CD14-positive monocyte (primary cell): ENCODE measurements around the gene KIF26A. TPM values are rescaled to one million over a fixed set of nuclear protein-coding genes. Genes with fewer than 3 reads are reported as not detected.
A peak's percentile ranks its signal among the peaks of the same experiment; 100 is the strongest.

ENCODE experiments used
- DNase-seq, 3 donors: peaks; one replicate each; pipeline ENCODE4 v3.0.0-alpha.2; 2011 to 2022
- H2AFZ ChIP-seq: 2 replicates; pipeline ENCODE4 v1.6.0; 2012; ENCODE audit warnings: mild to moderate bottlenecking, low read depth, low read length, inconsistent platforms; ENCODE audit not compliant: insufficient read depth, poor library complexity, severe bottlenecking
- H3K27ac ChIP-seq, 2 donors: 1 replicate in 1 of 2; 2 replicates in 1 of 2; pipeline ENCODE4 v1.5.1; 2012 to 2013; ENCODE audit warnings: low read length in 2 of 2, control low read depth in 1 of 2, inconsistent platforms in 1 of 2, low read depth in 1 of 2, mild to moderate bottlenecking in 1 of 2
- H3K27me3 ChIP-seq, 2 donors: one replicate each; pipeline versions ENCODE4 v1.6.0 to v1.6.1; 2011 to 2013; ENCODE audit warnings: low read length in 2 of 2; ENCODE audit not compliant: control insufficient read depth in 2 of 2, insufficient read depth in 2 of 2
- H3K36me3 ChIP-seq, 2 donors: replicated peaks in 1 of 2; 1 replicate in 1 of 2; 2 replicates in 1 of 2; pipeline versions ENCODE4 v1.5.1 to v1.6.1; 2012 to 2013; ENCODE audit warnings: low read length in 2 of 2, control low read depth in 1 of 2, inconsistent platforms in 1 of 2, mild to moderate bottlenecking in 1 of 2; ENCODE audit not compliant: insufficient read depth in 2 of 2, control insufficient read depth in 1 of 2
- H3K4me1 ChIP-seq, 2 donors: 1 replicate in 1 of 2; 2 replicates in 1 of 2; pipeline versions ENCODE4 v1.5.1 to v1.6.1; 2012 to 2013; ENCODE audit warnings: low read length in 2 of 2, control low read depth in 1 of 2, inconsistent platforms in 1 of 2, mild to moderate bottlenecking in 1 of 2, moderate library complexity in 1 of 2; ENCODE audit not compliant: insufficient read depth in 2 of 2, control insufficient read depth in 1 of 2
- H3K4me2 ChIP-seq: replicated peaks from 2 replicates; pipeline ENCODE3; 2012; ENCODE audit warnings: low read length, moderate library complexity, mild to moderate bottlenecking; ENCODE audit not compliant: poor library complexity, severe bottlenecking; ENCODE audit errors: extremely low read depth
- H3K4me3 ChIP-seq, 3 experiments: fragments of 200-600 bp in 1 of 3; sonication (generic) in 1 of 3; replicated peaks in 1 of 3; 1 replicate in 2 of 3; 2 replicates in 1 of 3; pipeline ENCODE4 v1.5.1; 2011 to 2013; ENCODE audit warnings: low read length in 3 of 3, mild to moderate bottlenecking in 3 of 3, control low read depth in 2 of 3, low read depth in 2 of 3, inconsistent platforms in 1 of 3, moderate library complexity in 1 of 3
- H3K79me2 ChIP-seq: 2 replicates; pipeline ENCODE4 v1.6.0; 2012; ENCODE audit warnings: mild to moderate bottlenecking, control low read depth, inconsistent platforms, low read length, moderate library complexity; ENCODE audit not compliant: insufficient read depth
- H3K9ac ChIP-seq: 2 replicates; pipeline ENCODE4 v1.6.0; 2017; ENCODE audit warnings: low read length, mild to moderate bottlenecking; ENCODE audit not compliant: insufficient read depth, poor library complexity, severe bottlenecking
- H3K9me3 ChIP-seq, 2 donors: replicated peaks in 1 of 2; 1 replicate in 1 of 2; 2 replicates in 1 of 2; pipeline versions ENCODE4 v1.5.1 to v1.6.1; 2012 to 2013; ENCODE audit warnings: low read length in 2 of 2, control low read depth in 1 of 2; ENCODE audit not compliant: control insufficient read depth in 1 of 2, insufficient read depth in 1 of 2
- H4K20me1 ChIP-seq: 2 replicates; pipeline ENCODE4 v1.6.0; 2012; ENCODE audit warnings: mild to moderate bottlenecking, low read length, control low read depth, moderate library complexity; ENCODE audit not compliant: insufficient read depth
- H3K27ac Mint-ChIP-seq, 7 donors: one replicate each; pipeline ENCODE4 v1.8.0; 2020; ENCODE audit warnings: mild to moderate bottlenecking in 7 of 7, mixed read lengths in 7 of 7, moderate library complexity in 6 of 7, inconsistent platforms in 2 of 7
- H3K27me3 Mint-ChIP-seq, 3 donors: one replicate each; pipeline ENCODE4 v1.8.0; 2021 to 2022; ENCODE audit warnings: low read depth in 3 of 3, mild to moderate bottlenecking in 3 of 3, mixed read lengths in 3 of 3, moderate library complexity in 3 of 3, inconsistent platforms in 1 of 3
- H3K36me3 Mint-ChIP-seq, 2 donors: one replicate each; pipeline ENCODE4 v1.8.0; 2020; ENCODE audit warnings: mixed read lengths in 2 of 2, inconsistent platforms in 1 of 2, mild to moderate bottlenecking in 1 of 2
- H3K4me1 Mint-ChIP-seq: one replicate; pipeline ENCODE4 v1.8.0; 2020; ENCODE audit warnings: mild to moderate bottlenecking, mixed read lengths
- H3K4me3 Mint-ChIP-seq, 2 donors: one replicate each; pipeline ENCODE4 v1.8.0; 2020; ENCODE audit warnings: mild to moderate bottlenecking in 2 of 2, mixed read lengths in 2 of 2, moderate library complexity in 1 of 2
- H3K9me3 Mint-ChIP-seq, 7 donors: one replicate each; pipeline ENCODE4 v1.8.0; 2020 to 2022; ENCODE audit warnings: mixed read lengths in 7 of 7, mild to moderate bottlenecking in 6 of 7, moderate library complexity in 6 of 7, inconsistent platforms in 2 of 7
- CTCF ChIP-seq: fragments of 200-600 bp; IDR thresholded peaks from one replicate; pipeline ENCODE4 v1.8.0; 2022; ENCODE audit warnings: antibody characterized with exemption, mild to moderate bottlenecking
- WGBS: methylation state at CpG from one replicate; pipeline ENCODE4 v1.1.5; 2013; ENCODE audit warnings: missing lambda C conversion rate; ENCODE audit not compliant: insufficient coverage; 5-methylcytosine and 5-hydroxymethylcytosine counted together
- intact Hi-C, 2 donors: fragments of 100-400 bp; cut with micrococcal nuclease; formaldehyde crosslinking; loops; one replicate each; pipeline versions ENCODE4 v1.15.0 to v1.15.1; 2023
- polyA plus RNA-seq, 3 donors: library from polyadenylated mRNA; depleted of rRNA in 1 of 3; unstranded in 2 of 3; stranded (reverse) in 1 of 3; fragments of 300-500 nt in 2 of 3; fragments of >200 nt in 1 of 3; fragmentation: Illumina TruSeq in 2 of 3; gene quantifications; 1 replicate in 2 of 3; 2 replicates in 1 of 3; pipeline ENCODE4 v1.2.3, GENCODE V29; 2012 to 2021

KIF26A gene
- polyA plus RNA-seq, 3 donors = not detected

DNA sequence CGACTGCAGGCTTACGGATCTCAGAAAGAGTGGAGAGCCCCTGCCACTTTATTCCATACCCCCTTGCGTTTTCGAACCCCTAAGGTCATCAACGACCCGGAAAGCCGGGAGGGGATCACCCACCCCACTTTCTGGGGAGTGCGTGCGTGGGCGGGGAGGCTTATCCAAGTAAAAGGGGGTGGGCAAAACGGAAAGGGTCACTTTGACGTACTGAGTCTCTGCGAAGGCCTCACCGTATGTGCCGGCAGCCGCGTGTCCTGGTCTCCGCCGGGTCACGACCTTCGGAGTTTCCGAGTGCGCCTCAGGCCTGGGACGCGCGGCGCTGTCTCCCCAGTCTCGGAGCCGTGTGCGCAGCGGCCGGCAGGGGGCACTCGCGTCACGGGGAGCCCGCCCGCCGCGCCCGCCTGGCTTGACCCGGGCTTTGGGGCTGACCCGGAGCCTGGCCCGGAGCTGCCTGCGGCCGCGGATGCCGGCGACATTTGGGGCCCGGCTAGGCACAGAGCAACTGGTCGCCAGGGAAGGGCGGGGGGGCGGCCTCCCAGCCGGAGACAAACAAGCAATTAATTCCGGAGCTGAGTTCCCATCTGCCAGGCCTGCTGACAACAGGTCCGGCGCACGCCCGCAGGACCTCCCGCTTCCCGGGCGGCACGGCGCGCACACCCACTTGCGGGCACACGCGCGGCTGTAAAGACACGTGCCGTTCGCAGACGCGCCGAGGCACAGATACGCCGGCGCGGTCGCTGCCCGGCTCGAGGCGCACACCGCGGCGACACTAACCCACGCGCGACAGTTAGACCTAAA lies 890 bp upstream of the KIF26A start:
- Mint-ChIP-seq H3K4me1 (peaks cover 11% of the 10 kb centered on the region), H3K36me3 (no peaks in the 10 kb centered on the region), H3K27me3 (peaks cover 58 to 77% (median 66%) of the 10 kb centered on the region in 3 donors), H3K4me3 (peak overlapping the region; percentile 59 to 82), H3K9me3 (peaks cover 0 to 16% (median 2%) of the 10 kb centered on the region in 7 donors), H3K27ac (no peak overlapping the region)
- under 1% methylated on average over 82 of the region's 88 CpGs for WGBS
- H2AFZ ChIP-seq = peak overlapping the region; percentile 35
- H3K9me3 ChIP-seq = peaks cover 0 to 10% of the 10 kb centered on the region in 2 donors
- H3K4me3 ChIP-seq = peak overlapping the region in 1 of 3 experiments; percentile 61
- peak; percentile 73 for TF ChIP-seq CTCF
- H3K4me2 ChIP-seq = peak overlapping the region; percentile 70
- H4K20me1 ChIP-seq = no peaks in the 10 kb centered on the region
- H3K27me3 ChIP-seq = peaks cover 15 to 51% of the 10 kb centered on the region in 2 donors
- H3K4me1 ChIP-seq = peaks cover 8 to 15% of the 10 kb centered on the region in 2 donors
- H3K36me3 ChIP-seq = no peaks in the 10 kb centered on the region
- no peak overlapping the region for H3K9ac ChIP-seq
- DNase-seq = peak in 2 of 3 donors; percentile 23 to 31
- H3K27ac ChIP-seq = no peak overlapping the region
- intact Hi-C loops = loop anchor here in 1 of 2 donors (10.0 kb wide), 2 partner anchors 507 to 867 kb away; no protein-coding TSS in a partner anchor
- H3K79me2 ChIP-seq = no peaks in the 10 kb centered on the region

DNA sequence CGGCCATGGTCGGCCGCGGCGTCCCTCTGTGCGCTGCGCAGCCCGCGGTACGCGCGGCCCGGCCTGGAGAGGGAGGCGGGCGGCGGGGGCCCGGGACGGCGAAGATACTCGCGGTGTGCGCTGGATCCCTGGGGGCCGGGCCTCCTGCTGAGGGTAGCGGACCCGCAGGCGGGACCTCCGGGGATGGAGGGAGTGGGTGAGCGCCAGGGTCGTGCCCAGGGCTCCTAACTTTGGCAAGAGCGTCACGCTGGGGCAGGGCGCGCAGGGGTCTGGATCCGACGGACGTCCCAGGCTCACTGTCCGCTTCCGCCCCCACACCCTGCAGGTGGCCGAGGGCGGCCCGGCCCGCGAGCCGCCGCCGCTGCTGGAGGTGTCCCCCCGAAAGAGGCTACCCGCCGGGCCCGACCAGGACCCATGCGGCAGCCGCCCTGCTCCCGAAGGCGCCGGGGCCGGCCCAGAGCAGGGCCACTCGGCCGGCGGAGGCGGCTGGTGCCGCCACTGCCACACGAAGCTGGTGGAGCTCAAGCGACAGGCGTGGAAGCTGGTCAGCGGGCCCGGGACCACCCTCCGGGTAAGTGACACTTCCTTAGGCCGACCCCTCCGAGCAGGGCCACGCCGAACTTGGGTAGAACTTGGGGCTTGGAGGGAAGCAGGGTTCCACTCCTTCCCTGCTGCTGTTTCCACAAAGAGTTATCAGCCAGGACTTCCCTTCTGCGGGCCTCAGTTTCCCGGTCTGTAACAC lies 502 bp downstream of the KIF26A start:
- no peak overlapping the region for H2AFZ ChIP-seq
- Mint-ChIP-seq H3K4me3 (peak overlapping the region in 1 of 2 donors; percentile 64), H3K9me3 (peaks cover 0 to 16% (median 2%) of the 10 kb centered on the region in 7 donors), H3K27ac (no peak overlapping the region), H3K36me3 (no peaks in the 10 kb centered on the region), H3K4me1 (peaks cover 11% of the 10 kb centered on the region), H3K27me3 (peaks cover 51 to 70% (median 62%) of the 10 kb centered on the region in 3 donors)
- DNase-seq = no peak
- no peak for TF ChIP-seq CTCF
- H3K27ac ChIP-seq = no peak overlapping the region
- H3K4me3 ChIP-seq = no peak overlapping the region
- no peaks in the 10 kb centered on the region for H3K79me2 ChIP-seq
- H3K27me3 ChIP-seq = peaks cover 15 to 51% of the 10 kb centered on the region in 2 donors
- intact Hi-C loops = loop anchor here in 1 of 2 donors (10.0 kb wide), 2 partner anchors 506 to 866 kb away; no protein-coding TSS in a partner anchor
- no peaks in the 10 kb centered on the region for H4K20me1 ChIP-seq
- peak overlapping the region; percentile 70 for H3K4me2 ChIP-seq
- peaks cover 8 to 15% of the 10 kb centered on the region in 2 donors for H3K4me1 ChIP-seq
- 4% methylated on average over 70 of the region's 73 CpGs for WGBS
- no peaks in the 10 kb centered on the region for H3K36me3 ChIP-seq
- H3K9ac ChIP-seq = no peak overlapping the region
- H3K9me3 ChIP-seq = peaks cover 0 to 10% of the 10 kb centered on the region in 2 donors
